ENCODE measurements around the gene LRRK1. TPM values are rescaled to one million over a fixed set of nuclear protein-coding genes. Genes with fewer than 3 reads are reported as not detected.

LRRK1 gene
- total RNA-seq, 4 donors from 2014 or later = 5.7 to 12.0 (median 10.0) TPM

DNA sequence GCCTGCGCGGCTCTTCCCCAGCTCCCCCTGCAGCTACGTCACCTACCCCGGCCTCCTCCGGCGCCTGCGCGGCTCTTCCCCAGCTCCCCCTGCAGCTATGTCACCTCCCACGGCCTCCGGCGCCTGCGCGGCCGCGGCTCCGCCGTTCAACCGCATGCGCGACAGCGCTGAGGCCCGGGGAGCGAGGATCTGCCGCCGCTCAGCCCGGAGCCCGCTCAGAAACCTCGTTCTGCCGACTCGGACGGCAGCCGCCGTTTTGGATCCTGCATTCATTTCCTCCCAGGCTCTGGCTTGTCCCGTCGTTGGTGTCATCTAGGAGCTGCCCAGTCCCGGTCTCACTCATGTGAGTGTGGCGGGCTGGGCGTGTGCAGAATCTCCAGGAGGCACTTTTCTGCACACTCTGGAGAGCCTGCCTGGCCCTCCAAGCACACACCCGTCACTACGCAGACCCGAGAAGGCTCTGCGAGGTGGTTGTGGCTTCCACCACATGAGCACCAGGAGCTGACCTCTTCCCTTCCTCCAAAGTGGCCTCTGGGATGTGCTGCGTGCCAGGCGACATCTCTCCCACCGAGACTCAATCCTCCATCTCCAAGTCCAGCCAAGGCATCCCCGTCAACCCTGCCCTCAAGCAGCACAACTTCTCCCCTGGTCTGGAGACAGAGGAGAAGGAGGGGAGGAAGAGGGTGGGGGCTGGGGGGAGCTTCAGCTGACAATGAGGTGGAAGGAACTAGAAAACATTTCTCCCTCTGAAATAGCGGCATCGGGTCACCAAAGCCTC lies 167.4 kb downstream of the LRRK1 start:
- DNase-seq = no peak
- intact Hi-C loops (cut with DNase I) = no loop called here
- Histone ChIP-seq H3K4me1 (peaks cover 10 to 26% (median 10%) of the 10 kb centered on the region in 3 donors), H3K9me3 (no peaks in the 10 kb centered on the region), H3K27ac (no peak overlapping the region), H3K36me3 (no peaks in the 10 kb centered on the region), H3K27me3 (no peaks in the 10 kb centered on the region), H3K4me3 (no peak overlapping the region)
- WGBS, 2 donors = 90 to 95% methylated on average over 19 to 38 of the region's 48 CpGs
- TF ChIP-seq POLR2A (IDR thresholded peaks at IDR 0.05) = no peak
- TF ChIP-seq, protein P1, sequence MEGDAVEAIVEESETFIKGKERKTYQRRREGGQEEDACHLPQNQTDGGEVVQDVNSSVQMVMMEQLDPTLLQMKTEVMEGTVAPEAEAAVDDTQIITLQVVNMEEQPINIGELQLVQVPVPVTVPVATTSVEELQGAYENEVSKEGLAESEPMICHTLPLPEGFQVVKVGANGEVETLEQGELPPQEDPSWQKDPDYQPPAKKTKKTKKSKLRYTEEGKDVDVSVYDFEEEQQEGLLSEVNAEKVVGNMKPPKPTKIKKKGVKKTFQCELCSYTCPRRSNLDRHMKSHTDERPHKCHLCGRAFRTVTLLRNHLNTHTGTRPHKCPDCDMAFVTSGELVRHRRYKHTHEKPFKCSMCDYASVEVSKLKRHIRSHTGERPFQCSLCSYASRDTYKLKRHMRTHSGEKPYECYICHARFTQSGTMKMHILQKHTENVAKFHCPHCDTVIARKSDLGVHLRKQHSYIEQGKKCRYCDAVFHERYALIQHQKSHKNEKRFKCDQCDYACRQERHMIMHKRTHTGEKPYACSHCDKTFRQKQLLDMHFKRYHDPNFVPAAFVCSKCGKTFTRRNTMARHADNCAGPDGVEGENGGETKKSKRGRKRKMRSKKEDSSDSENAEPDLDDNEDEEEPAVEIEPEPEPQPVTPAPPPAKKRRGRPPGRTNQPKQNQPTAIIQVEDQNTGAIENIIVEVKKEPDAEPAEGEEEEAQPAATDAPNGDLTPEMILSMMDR (IDR thresholded peaks at IDR 0.05) = no peak

DNA sequence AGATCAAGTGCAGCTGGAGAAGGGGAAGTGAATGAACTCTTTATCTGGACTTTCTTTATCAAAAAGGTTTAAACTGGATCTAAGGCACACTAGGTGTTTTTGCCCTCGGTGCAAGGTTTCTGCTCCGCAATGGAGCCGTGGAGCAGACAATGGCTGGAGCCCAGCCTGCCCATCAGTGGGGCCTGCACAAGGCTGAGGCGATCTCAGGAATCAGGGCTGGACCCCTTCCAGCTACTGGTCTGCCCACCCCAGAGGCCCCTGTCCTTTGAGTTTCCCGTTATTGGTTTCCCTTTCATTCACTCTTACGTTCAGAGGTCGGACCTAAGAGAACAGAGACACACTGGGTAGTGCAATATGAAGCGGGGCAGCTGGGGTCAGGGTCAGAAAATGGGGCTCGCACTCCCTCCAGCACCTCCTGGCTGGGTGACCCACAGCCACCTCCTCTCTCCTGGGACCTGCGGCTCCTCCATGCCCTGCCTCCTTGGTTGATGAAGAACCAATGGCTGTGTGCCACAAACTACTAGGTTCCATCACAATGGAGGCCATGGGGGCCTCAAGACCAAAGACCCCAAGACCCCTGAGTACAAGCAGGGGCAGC lies 168.1 kb downstream of the LRRK1 start:
- 71 to 93% methylated on average over 4 of the region's 10 CpGs for WGBS, 2 donors
- Histone ChIP-seq H3K27me3 (no peaks in the 10 kb centered on the region), H3K36me3 (no peaks in the 10 kb centered on the region), H3K4me1 (peaks cover 10 to 33% (median 10%) of the 10 kb centered on the region in 3 donors), H3K27ac (no peak overlapping the region), H3K4me3 (no peak overlapping the region), H3K9me3 (no peaks in the 10 kb centered on the region)
- TF ChIP-seq, protein P1 (IDR thresholded peaks at IDR 0.05) = no peak
- no peak for TF ChIP-seq POLR2A (IDR thresholded peaks at IDR 0.05)
- no peak for DNase-seq
- intact Hi-C loops (cut with DNase I) = no loop called here

DNA sequence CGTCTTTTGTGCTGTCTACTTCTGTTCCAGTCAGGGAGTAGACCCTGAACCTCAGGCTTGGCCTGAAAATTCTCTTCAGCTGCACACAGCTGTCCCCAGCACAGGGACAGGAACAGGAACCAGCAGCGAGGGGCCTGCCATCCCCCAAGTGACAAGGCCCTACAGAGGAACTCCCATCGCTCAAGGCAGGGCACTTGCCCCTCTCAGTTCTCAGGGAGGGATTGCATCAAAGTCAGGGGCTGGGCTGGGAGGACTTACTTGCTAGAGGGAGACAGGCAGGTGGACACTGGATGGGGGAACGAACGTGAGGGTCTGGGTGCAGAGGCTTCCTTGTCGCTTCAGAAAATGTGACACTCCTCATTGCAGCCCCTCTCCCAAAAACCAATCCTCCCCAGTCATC lies 169.1 kb downstream of the LRRK1 start:
- WGBS, 2 donors = 67 to 80% methylated on average over 1 to 3 of the region's 6 CpGs
- Histone ChIP-seq H3K27me3 (no peaks in the 10 kb centered on the region), H3K36me3 (no peaks in the 10 kb centered on the region), H3K4me3 (no peak overlapping the region), H3K9me3 (no peaks in the 10 kb centered on the region), H3K4me1 (peaks cover 10 to 40% (median 10%) of the 10 kb centered on the region in 3 donors), H3K27ac (no peak overlapping the region)
- no peak for TF ChIP-seq POLR2A (IDR thresholded peaks at IDR 0.05)
- TF ChIP-seq, protein P1 (IDR thresholded peaks at IDR 0.05) = no peak
- no peak for DNase-seq
- intact Hi-C loops (cut with DNase I) = loop anchor here (2.0 kb wide), 1 partner anchor 171 kb away; no protein-coding TSS in a partner anchor

- H3K4me3 ChIP-seq = peak overlapping the region; percentile 4 to 53 (median 30)
Measured at GRCh38 chr15:101088788-101089578, 169.8 kb downstream of the LRRK1 start.

More at GRCh38 chr15:101088788-101089578, 169.8 kb downstream of the LRRK1 start:
- H3K4me1 ChIP-seq = peaks cover 10 to 40% (median 10%) of the 10 kb centered on the region in 3 donors
- no peaks in the 10 kb centered on the region for H3K27me3 ChIP-seq
- TF ChIP-seq, protein P1 (IDR thresholded peaks at IDR 0.05) = peak; percentile 99 to 100 (median 99)
- no peak for TF ChIP-seq POLR2A (IDR thresholded peaks at IDR 0.05)
- intact Hi-C loops (cut with DNase I) = loop anchor here (2.0 kb wide), 1 partner anchor 170 kb away; no protein-coding TSS in a partner anchor
- H3K36me3 ChIP-seq = no peaks in the 10 kb centered on the region
- H3K9me3 ChIP-seq = no peaks in the 10 kb centered on the region
- no peak for DNase-seq
- WGBS, 2 donors = 29% methylated on average over 23 to 33 of the region's 42 CpGs
- peak overlapping the region in 1 of 4 donors; percentile 21 for H3K27ac ChIP-seq

Measured in esophagus squamous epithelium (tissue), 5 donors.